GM19372 (cell line): ENCODE results near the gene PSMD13.

ENCODE experiments used
- ATAC-seq: cut with Tn5 transposase; IDR thresholded peaks from one replicate; pipeline ENCODE4 v1.9.1; 2021; ENCODE audit warnings: mild to moderate bottlenecking, low read depth, moderate library complexity; ENCODE audit not compliant: unreplicated experiment

PSMD13 gene

DNA sequence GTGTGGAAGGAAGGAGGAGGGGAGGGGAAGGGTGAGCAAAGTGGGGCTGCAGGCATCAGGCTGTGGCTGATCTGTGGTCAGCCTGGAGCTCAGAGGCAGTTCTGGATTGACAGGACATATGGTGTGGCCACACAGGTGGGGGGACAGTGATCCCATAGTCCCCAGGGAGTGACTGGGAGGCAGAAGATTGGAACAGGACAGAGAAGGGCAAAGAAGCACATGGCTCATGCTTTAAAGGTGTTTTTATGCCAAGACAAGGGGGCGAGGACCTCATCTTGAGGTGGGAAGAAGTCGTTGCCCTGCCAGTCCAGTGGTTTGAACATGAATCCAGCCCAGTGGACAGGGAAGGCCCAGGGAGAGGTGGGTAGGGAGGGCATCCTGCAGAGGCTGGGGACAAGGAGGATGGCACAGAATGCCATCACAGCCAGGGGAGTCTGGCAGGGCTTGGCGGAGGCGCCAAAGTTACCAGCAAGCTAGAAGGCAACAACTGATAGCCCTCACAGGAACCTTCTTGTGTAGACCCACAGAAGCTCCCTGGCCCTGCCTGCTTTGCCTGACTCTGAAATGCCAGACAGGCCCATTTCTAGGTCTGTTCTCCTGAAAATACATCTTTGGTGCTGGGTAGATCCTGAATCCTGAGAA is 32.7 kb upstream of the PSMD13 start:
- ATAC-seq, result no peak

GRCh38 chr11:204587-205109 is 32.1 kb upstream of the PSMD13 start:
- no peak for ATAC-seq

DNA sequence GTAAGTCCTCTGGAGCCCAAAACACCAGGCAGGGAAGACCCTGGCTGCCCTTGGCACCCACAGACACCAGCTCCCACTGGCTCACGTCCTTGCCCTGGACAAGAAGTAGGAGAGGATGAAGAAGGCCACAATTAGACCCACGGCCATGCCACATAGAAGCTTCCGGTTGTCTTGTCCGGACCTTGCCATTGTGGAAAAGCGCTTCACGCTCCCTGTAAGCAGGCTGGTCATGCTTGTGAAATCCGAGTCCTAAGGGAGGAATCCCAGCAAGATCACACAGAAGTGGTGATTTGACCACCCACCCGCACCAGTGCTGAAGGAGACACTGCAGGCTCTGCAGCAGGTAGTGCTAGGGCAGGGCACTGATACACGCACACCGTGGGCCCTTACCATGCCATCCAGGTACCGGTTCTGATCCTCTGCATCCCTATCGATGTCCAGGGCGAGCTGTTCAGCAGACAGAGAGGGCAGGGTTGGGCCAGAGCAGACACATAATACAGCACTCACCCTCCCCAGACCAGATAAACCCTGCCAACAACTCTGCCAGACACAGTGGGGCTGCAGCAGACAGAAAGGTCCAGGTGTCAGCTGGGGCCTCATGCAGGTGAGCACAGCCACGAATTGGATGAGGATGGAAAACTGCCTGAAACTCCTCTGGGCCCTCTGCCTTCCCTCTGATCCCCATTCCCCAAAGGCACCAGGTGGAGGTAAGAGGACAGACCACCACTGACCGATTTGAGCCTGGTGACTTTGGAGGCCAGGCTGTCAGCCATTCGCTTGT is 31.4 kb upstream of the PSMD13 start:
- no peak for ATAC-seq

- ATAC-seq, result no peak
These were observed 30.8 kb upstream of the PSMD13 start for GRCh38 chr11:206002-206384.

GRCh38 chr11:206526-207207 is 30.1 kb upstream of the PSMD13 start:
- ATAC-seq, result no peak

DNA sequence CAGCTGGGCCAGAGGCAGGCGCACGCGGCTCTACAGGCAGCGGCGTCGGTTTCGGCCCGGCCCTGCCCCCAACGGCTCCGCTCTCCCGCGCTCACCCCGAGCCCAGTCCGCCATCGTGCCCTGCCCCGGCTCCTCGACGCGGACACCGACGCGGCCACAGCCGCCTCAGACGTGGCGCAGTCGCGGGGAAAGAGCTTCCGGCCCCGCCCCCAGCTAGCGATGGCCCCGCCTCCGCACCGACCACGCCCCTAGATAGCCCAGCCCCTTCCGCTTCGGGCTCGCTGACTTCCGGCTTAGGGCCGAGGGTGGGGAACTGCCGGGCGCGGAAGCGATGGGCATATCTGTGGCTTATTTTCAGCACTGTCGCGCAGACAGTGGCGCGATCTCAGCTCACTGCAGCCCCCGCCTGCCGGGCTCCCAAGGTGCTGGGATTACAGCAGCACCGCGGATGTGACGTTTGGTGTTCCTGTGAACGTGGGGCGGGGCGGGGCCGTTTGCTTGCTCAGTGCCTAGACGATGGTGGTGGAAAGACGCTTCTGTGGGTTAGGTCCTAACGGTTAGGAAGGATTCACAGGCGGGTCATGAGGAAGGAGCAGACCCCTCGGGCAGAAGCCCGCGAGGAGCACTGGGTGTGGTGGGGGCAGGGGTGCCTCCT is 29.4 kb upstream of the PSMD13 start, which contains the start of the genes BET1L and RIC8A:
Gene BET1L, minus strand, starts transcription at position 192 of the 655 bp plus-strand sequence. Its CDS starts 78 bp downstream, at position 114.
Gene RIC8A, plus strand, starts transcription at position 501 of the 655 bp plus-strand sequence. CDS start 1,147 bp downstream, outside the sequence.
- peak; percentile 78 for ATAC-seq

GRCh38 chr11:207863-208180 is 29.0 kb upstream of the PSMD13 start:
- no peak for ATAC-seq

GRCh38 chr11:208181-208916 is 28.4 kb upstream of the PSMD13 start:
- no peak for ATAC-seq

DNA sequence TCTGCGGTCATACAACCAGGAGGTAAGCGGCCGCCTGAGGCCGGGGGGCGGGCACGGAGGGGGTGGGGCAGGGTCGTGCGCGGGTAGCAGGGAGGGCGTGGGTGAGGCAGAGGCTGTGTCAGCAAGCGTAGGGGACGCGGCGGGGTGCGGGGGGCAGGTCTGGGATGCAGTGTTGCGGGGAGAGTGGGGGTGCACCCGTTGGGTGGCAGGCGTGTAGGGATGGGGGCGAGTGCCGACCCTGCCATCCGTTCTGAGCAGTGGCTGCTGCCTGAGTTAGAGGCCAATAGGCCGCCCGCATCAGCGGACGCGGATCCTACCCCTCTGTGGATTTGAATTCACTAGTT is 27.9 kb upstream of the PSMD13 start:
- ATAC-seq, result no peak

- ATAC-seq, result no peak
These were observed 27.3 kb upstream of the PSMD13 start for GRCh38 chr11:209275-210121.

DNA sequence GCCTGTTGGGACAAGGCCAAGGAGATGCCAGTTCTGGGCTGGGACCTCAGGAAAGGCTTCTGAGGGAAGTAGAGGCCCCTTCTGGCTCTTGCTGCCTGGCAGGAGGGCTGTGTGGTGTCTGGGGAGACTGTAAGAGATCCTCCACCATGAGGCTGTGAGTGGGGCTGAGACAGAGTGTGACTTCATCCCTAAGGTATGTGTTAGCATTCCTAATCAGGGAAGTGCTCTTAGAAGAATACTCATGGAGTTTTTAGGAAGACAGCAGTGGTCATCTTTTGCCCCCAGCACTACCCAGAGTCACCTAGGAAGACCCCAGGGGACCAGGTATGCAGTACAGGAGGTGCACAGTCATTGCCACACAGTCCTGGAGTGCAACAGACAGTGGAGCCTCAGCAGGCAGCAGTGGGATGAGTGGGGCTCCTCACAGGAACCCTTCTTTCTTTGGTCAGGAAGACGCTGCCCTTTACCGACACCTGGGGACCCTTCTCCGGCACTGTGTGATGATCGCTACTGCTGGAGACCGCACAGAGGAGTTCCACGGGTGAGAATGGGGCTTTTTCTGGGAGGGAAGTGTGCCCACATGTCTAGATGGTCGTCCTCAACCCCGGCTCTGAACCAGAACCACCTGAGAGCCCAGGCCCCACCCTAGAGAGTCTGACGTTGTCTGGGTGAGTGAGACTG is 26.5 kb upstream of the PSMD13 start:
- no peak for ATAC-seq

DNA sequence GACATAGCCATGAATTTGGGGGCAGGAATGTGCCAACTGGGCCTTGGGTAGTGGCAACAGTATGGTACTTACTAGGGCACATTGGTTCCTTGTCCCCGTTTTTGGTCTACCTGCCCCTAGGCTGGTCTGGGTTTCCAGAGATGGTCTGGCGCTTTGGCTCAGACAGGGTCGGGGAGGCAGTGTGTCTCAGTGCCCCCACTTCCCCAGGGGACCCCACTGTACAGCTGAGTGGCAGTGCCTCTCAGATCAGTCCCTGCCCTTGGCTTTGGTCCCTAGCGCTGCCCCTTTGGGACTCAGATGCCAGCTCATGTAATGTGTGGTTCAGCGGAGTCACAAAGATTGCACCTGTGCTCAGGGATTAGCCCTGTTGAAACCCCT is 26.0 kb upstream of the PSMD13 start:
- ATAC-seq, result no peak

DNA sequence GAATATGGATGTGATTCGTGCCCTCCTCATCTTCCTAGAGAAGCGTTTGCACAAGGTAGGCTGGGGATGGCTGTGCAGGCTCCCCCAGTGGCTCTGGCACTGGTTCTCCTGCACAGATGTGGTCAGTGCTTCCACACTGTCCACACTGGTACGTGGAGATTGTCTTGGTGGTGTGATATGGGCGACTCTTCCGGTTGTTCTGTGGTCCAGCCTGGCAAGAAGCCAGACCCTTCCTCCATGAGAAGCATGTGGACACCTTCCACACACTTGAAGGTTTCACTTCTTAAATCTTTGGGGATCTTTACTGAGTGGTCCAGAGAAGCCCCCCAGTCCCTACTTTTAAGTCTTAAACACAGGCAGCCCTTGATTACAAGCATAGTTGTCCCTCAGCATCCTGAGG is 25.5 kb upstream of the PSMD13 start:
- no peak for ATAC-seq

DNA sequence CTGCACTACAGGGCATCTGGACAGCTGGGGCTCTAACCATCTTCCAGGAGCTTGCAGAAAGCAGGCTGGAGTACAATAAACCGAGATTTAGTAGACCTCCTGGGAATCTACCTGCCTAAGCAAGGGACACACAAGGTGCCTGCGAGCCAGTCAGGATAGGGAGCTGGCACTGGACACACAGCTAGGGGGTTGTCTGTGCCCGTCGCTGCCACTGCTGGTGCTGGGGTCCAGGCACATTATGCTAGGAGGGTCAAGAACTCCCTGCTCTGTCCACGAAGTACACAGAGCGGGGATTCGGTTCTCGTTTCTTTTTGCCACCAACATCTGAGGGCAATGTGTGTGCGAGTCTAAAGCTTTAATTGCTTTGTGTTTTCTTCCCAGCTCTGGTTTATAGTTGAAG is 25.0 kb upstream of the PSMD13 start:
- ATAC-seq, result no peak

DNA sequence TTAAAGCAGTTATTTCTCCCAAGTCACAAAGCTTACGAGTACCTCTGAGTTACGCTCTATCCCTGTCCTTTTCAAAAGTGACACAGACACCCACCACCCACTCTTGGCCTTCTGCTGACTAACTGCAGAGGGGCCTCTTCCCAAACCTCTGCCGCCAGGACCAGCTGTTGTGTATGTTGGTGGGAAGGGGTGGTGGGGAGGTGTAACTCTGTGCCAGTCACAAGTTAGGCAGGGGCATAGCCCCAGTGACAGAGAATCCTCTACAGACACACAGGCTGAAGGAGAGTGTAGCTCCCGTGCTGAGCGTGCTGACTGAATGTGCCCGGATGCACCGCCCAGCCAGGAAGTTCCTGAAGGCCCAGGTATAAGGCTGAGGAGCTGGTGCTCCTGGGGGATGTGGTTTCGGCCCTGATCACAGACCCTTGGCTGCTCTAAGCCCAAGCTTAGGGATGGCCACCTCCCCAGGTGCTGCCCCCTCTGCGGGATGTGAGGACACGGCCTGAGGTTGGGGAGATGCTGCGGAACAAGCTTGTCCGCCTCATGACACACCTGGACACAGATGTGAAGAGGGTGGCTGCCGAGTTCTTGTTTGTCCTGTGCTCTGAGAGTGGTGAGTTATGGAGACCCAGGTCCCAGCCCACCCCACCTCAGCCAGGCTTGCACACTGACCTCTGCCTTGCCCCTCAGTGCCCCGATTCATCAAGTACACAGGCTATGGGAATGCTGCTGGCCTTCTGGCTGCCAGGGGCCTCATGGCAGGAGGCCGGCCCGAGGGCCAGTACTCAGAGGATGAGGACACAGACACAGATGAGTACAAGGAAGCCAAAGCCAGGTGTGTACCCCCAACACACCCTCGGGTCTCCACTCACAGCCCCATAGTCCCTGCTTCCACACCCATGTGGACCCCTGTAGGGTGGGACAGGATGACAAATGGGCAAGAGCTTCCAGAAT is 24.4 kb upstream of the PSMD13 start:
- no peak for ATAC-seq

DNA sequence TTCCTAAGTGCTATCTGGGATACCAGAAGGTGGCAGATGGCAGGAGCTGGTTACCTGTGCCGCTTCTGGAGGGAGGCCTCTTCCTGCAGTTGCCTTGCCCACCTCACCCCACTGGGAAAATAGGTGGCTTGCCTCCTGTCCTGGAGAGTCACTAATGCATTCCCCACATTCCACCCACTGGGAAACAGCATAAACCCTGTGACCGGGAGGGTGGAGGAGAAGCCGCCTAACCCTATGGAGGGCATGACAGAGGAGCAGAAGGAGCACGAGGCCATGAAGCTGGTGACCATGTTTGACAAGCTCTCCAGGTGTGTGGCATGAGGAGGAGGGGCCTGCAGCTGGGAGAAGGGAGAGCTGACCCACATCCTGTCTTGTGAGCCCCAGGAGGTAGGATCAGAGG is 23.7 kb upstream of the PSMD13 start:
- no peak for ATAC-seq

DNA sequence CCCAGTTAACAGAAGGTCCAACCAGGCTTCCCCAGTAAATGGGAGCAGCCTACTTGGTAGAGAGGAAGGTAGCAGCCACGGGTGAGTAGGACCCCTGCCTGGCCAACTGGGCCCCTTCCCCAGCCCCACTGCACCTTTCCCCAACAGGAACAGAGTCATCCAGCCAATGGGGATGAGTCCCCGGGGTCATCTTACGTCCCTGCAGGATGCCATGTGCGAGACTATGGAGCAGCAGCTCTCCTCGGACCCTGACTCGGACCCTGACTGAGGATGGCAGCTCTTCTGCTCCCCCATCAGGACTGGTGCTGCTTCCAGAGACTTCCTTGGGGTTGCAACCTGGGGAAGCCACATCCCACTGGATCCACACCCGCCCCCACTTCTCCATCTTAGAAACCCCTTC is 22.7 kb upstream of the PSMD13 start:
- no peak for ATAC-seq

- no peak for ATAC-seq
These were observed 21.2 kb upstream of the PSMD13 start for GRCh38 chr11:215581-216037.
